Sigmoid colon (tissue), 7 donors: ENCODE results near the gene SLX4IP. TPM values are rescaled to one million over a fixed set of nuclear protein-coding genes. Genes with fewer than 3 reads are reported as not detected.

Source experiments
- DNase-seq: peaks from one replicate; pipeline ENCODE4 v3.0.0-alpha.2; 2019
- H3K27ac ChIP-seq, 4 donors: fragments of 200-600 bp; sonication (generic); one replicate each; pipeline ENCODE4 v1.5.1; 2016 to 2019; ENCODE audit warnings: mild to moderate bottlenecking in 1 of 4
- H3K27me3 ChIP-seq, 3 donors: fragments of 200-600 bp; sonication (generic); one replicate each; pipeline ENCODE4 v1.5.1; 2019; ENCODE audit warnings: mild to moderate bottlenecking in 1 of 3
- H3K36me3 ChIP-seq, 4 donors: fragments of 200-600 bp; sonication (generic); one replicate each; pipeline ENCODE4 v1.5.1; 2016 to 2019
- H3K4me1 ChIP-seq, 4 donors: fragments of 200-600 bp; sonication (generic); one replicate each; pipeline ENCODE4 v1.5.1; 2017 to 2019
- H3K4me3 ChIP-seq, 4 donors: fragments of 200-600 bp; sonication (generic); one replicate each; pipeline ENCODE4 v1.5.1; 2017 to 2019; ENCODE audit warnings: mild to moderate bottlenecking in 2 of 4, moderate library complexity in 1 of 4
- H3K9me3 ChIP-seq, 4 donors: fragments of 200-600 bp in 3 of 4; sonication (generic) in 3 of 4; one replicate each; pipeline versions ENCODE4 v1.5.1 to v1.6.1; 2013 to 2019
- CTCF ChIP-seq, 4 experiments: fragments of 450-650 bp in 3 of 4; fragments of 200-600 bp in 1 of 4; IDR thresholded peaks; one replicate each; pipeline ENCODE4 v1.5.1; 2016 to 2019; ENCODE audit warnings: antibody characterized with exemption in 4 of 4, mild to moderate bottlenecking in 3 of 4, moderate library complexity in 2 of 4
- EP300 ChIP-seq, 4 donors: sonication (generic); formaldehyde crosslinking; IDR thresholded peaks; one replicate each; pipeline ENCODE4 v1.6.1; 2017; ENCODE audit warnings: antibody characterized with exemption in 4 of 4
- POLR2A ChIP-seq, 2 donors: fragments of 450-650 bp; IDR thresholded peaks; one replicate each; pipeline ENCODE4 v1.6.1; 2016; ENCODE audit warnings: antibody characterized with exemption in 2 of 2, mild to moderate bottlenecking in 2 of 2, moderate library complexity in 2 of 2
- POLR2AphosphoS5 ChIP-seq, 4 donors: sonication (generic); formaldehyde crosslinking; IDR thresholded peaks; one replicate each; pipeline ENCODE4 v1.6.1; 2017; ENCODE audit warnings: antibody characterized with exemption in 4 of 4
- WGBS, 2 donors: extraction: QIAGEN DNeasy Blood & Tissue Kit; methylation state at CpG; one replicate each; pipeline ENCODE4 v1.1.7; 2013; 5-methylcytosine and 5-hydroxymethylcytosine counted together
- intact Hi-C: fragments of 100-400 bp; cut with DNase I; formaldehyde crosslinking; loops from one replicate; pipeline ENCODE4 v1.15.1; 2023
- polyA plus RNA-seq, 3 donors: library from polyadenylated mRNA; stranded (reverse); fragments of 200-250 nt; gene quantifications; one replicate each; pipeline ENCODE4 v1.2.3, GENCODE V29; 2013
- total RNA-seq, 4 donors: library from RNA; depleted of rRNA; stranded (reverse); fragments of >200 nt; gene quantifications; one replicate each; pipeline ENCODE4 v1.1.0, GENCODE V29; 2016
- donor health status: healthy with polysubstance abuse.
- donor health status: Bipolar disorder and iron deficiency.
- donor health status: healthy.

The SLX4IP gene
- total and polyA plus RNA-seq, 7 donors, result 1.2 to 4.2 (median 2.4) TPM

DNA sequence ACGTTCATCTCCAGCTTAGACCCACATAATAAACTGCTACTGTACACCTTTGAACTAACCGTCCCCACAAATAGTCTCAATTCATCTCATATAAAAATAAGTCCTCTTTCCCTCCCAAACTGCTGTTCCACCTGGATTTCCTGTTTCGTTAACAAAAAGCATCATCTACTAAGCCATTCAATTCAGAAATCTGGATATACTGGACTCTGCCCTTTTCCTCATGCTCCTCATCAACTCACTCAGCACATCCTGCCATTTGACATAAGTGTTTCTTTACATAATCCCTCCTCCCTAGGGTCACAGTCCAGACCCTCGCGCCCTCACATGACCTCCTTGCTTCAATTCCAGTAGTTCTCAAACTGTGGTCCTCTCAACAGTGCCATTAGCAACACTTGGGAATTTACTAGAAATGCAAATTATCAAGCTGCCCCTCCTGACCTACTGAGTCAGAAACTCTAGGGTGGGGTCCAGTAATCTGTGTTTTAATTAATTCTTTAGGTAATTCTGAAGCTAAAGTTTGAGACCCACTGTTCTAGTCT, 5.6 kb upstream of the SLX4IP start:
- intact Hi-C loops, result loop anchor here (5.0 kb wide), 1 partner anchor 452 kb away; no protein-coding TSS in a partner anchor
- H3K36me3 ChIP-seq, result peaks cover 0 to 6% (median 0%) of the 10 kb centered on the region in 4 donors
- peaks cover 6 to 51% (median 20%) of the 10 kb centered on the region in 4 donors for H3K4me1 ChIP-seq
- no peaks in the 10 kb centered on the region for H3K27me3 ChIP-seq
- WGBS, 2 donors, result 28 to 76% methylated on average over 5 of the region's 5 CpGs
- H3K27ac ChIP-seq, result no peak overlapping the region
- H3K9me3 ChIP-seq, result no peaks in the 10 kb centered on the region
- DNase-seq, result no peak
- H3K4me3 ChIP-seq, result no peak overlapping the region
- TF ChIP-seq EP300 (IDR thresholded peaks at IDR 0.05) (no peak), CTCF (IDR thresholded peaks at IDR 0.05) (no peak), POLR2AphosphoS5 (IDR thresholded peaks at IDR 0.05) (no peak), POLR2A (IDR thresholded peaks at IDR 0.05) (no peak)

GRCh38 chr20:10430000-10430466, 5.1 kb upstream of the SLX4IP start:
- Histone ChIP-seq H3K27me3 (no peaks in the 10 kb centered on the region), H3K36me3 (peaks cover 0 to 6% (median 0%) of the 10 kb centered on the region in 4 donors), H3K4me3 (no peak overlapping the region), H3K4me1 (peaks cover 7 to 51% (median 20%) of the 10 kb centered on the region in 4 donors), H3K9me3 (no peaks in the 10 kb centered on the region), H3K27ac (no peak overlapping the region)
- intact Hi-C loops, result loop anchor here (5.0 kb wide), 3 partner anchors 77 to 1022 kb away; no protein-coding TSS in a partner anchor
- no peak for DNase-seq
- TF ChIP-seq CTCF (IDR thresholded peaks at IDR 0.05) (no peak), POLR2AphosphoS5 (IDR thresholded peaks at IDR 0.05) (no peak), EP300 (IDR thresholded peaks at IDR 0.05) (no peak), POLR2A (IDR thresholded peaks at IDR 0.05) (no peak)

- TF ChIP-seq EP300 (IDR thresholded peaks at IDR 0.05) (no peak), POLR2A (IDR thresholded peaks at IDR 0.05) (no peak), POLR2AphosphoS5 (IDR thresholded peaks at IDR 0.05) (no peak), CTCF (IDR thresholded peaks at IDR 0.05) (no peak)
- Histone ChIP-seq H3K4me3 (no peak overlapping the region), H3K27ac (no peak overlapping the region), H3K27me3 (no peaks in the 10 kb centered on the region), H3K9me3 (no peaks in the 10 kb centered on the region), H3K36me3 (peaks cover 0 to 6% (median 0%) of the 10 kb centered on the region in 4 donors), H3K4me1 (peaks cover 7 to 54% (median 20%) of the 10 kb centered on the region in 4 donors)
- no peak for DNase-seq
- WGBS, 2 donors, result 81% methylated on average over 5 of the region's 5 CpGs
- intact Hi-C loops, result loop anchor here (5.0 kb wide), 2 partner anchors 77 to 1022 kb away; no protein-coding TSS in a partner anchor
These were observed 4.4 kb upstream of the SLX4IP start for GRCh38 chr20:10430704-10431103.

DNA sequence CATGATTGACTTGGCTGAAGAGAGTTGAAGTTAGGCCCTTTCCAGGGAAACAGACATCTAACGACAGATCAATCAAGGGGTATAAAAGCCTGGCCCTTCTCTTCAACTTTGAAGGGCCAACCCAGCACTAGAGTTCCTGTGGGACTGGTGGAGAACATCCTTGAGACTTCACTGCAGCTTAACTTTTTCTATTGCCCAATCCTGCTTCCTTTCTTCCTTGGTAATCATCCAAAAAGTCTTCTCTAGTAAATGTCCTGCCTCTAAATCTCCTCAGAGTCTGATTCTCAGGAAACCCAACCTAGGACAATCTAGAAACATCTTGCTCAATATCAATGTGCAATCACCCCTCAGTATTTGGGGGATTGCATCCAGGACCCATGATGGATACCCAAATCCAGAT, 3.0 kb upstream of the SLX4IP start:
- H3K9me3 ChIP-seq, result no peaks in the 10 kb centered on the region
- TF ChIP-seq EP300 (IDR thresholded peaks at IDR 0.05), result no peak
- TF ChIP-seq POLR2AphosphoS5 (IDR thresholded peaks at IDR 0.05), result no peak
- TF ChIP-seq POLR2A (IDR thresholded peaks at IDR 0.05), result no peak
- no peak for TF ChIP-seq CTCF (IDR thresholded peaks at IDR 0.05)
- H3K27me3 ChIP-seq, result no peaks in the 10 kb centered on the region
- intact Hi-C loops, result loop anchor here (5.0 kb wide), 2 partner anchors 75 to 1020 kb away; no protein-coding TSS in a partner anchor
- no peaks in the 10 kb centered on the region for H3K36me3 ChIP-seq
- 65 to 85% methylated on average over 1 of the region's 1 CpG for WGBS, 2 donors
- H3K27ac ChIP-seq, result no peak overlapping the region
- no peak overlapping the region for H3K4me3 ChIP-seq
- peaks cover 7 to 52% (median 20%) of the 10 kb centered on the region in 4 donors for H3K4me1 ChIP-seq
- no peak for DNase-seq
